ENCODE measurements around the gene RAB11FIP4. TPM values are rescaled to one million over a fixed set of nuclear protein-coding genes. Genes with fewer than 3 reads are reported as not detected.

The RAB11FIP4 gene
- polyA plus RNA-seq, 4 donors = 14.1 to 17.2 (median 16.1) TPM

- DNase-seq (ENCODE audit: low read depth in 4 of 4, low spot score in 2 of 4) = no peak
These were observed 5.8 kb upstream of the RAB11FIP4 start for GRCh38 chr17:31385428-31386285.

DNA sequence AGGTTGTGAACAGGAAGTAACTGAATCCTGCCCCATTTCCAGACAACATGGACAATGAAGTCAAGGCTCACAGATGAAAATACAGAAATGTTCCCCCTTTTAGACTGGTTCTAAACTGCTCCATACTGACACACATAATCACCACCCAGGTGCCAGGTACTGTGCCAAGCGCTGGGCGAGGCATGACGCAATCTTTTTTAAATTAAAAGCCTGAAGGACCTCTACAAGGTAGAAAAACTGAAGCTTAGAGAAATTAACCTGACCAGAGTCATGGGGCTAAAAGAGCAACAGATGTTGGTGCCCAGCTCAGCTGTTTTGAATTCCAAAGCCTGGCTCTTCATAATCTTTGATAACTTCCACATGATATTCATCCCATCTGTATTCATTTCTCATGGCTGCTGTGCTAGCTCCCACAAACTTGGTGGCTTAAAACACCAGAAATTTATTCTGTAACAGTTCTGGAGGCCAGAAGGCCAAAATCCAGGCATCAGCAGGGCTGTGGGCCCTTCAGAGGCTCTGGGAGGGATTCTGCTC is 4.9 kb upstream of the RAB11FIP4 start:
- DNase-seq (ENCODE audit: low read depth in 4 of 4, low spot score in 2 of 4) = no peak

DNA sequence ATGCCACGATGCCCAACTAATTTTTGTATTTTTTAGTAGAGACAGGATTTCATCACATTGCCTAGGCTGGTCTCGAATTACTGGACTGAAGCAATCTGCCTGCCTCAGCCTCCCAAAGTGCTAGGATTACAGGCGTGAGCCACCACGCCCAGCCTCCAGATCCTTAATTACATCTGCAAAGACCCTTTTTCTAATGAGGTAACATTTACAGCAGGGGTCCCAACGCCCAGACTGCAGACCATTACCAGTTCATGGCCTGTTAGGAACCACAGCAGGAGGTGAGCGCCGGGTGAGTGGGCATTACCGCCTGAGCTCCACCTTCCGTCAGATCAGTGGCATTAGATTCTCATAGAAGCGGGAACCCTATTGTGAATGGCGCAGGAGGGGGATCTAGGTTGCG is 4.0 kb upstream of the RAB11FIP4 start:
- no peak for DNase-seq (ENCODE audit: low read depth in 4 of 4, low spot score in 2 of 4)

DNA sequence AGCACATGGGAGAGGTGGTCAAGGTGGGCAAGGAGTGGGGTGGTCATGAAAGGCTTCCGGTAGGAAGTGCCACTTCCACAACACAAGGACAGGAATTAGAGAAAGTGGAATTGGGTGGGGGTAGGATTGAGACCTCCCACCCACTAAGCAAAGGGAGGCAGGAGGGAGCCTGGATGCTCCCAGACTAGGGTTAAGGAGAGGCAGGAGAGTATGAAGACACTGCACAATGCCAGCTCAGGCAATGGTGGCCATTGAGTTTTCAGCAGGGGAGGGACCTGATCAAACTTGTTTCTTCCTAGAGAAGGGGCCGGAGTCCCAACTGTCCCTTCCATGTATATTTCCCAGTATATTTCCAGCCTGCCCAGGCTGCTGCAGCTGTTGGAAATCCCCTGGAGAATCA is 3.1 kb upstream of the RAB11FIP4 start:
- no peak for DNase-seq (ENCODE audit: low read depth in 4 of 4, low spot score in 2 of 4)

GRCh38 chr17:31388770-31389656 is 2.5 kb upstream of the RAB11FIP4 start:
- DNase-seq (ENCODE audit: low read depth in 4 of 4, low spot score in 2 of 4) = peak in 1 of 4 donors; percentile 8

- DNase-seq (ENCODE audit: low read depth in 4 of 4, low spot score in 2 of 4) = no peak
These were observed 1.7 kb upstream of the RAB11FIP4 start for GRCh38 chr17:31389657-31390381.

DNA sequence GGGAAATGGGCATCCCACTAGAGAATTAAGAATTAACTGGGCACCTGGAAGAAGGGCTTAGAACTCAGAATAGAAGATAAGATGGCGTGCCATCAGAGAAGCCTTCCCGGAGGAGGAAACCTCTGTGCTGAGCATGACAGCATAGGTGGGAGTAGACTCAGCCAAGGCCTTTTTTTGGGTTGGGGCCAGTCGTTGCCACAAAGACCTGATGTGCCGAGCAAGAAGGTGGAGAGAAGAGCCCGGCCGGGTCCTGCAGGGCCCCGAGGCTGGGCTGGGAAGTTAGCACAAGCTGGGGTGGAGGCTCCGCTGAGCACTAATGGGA is 1.1 kb upstream of the RAB11FIP4 start:
- no peak for DNase-seq (ENCODE audit: low read depth in 4 of 4, low spot score in 2 of 4)

- no peak for DNase-seq (ENCODE audit: low read depth in 4 of 4, low spot score in 2 of 4)
These were observed 553 bp upstream of the RAB11FIP4 start for GRCh38 chr17:31390748-31391495.

GRCh38 chr17:31392002-31392855 is 754 bp downstream of the RAB11FIP4 start:
- no peak for DNase-seq (ENCODE audit: low read depth in 4 of 4, low spot score in 2 of 4)

DNA sequence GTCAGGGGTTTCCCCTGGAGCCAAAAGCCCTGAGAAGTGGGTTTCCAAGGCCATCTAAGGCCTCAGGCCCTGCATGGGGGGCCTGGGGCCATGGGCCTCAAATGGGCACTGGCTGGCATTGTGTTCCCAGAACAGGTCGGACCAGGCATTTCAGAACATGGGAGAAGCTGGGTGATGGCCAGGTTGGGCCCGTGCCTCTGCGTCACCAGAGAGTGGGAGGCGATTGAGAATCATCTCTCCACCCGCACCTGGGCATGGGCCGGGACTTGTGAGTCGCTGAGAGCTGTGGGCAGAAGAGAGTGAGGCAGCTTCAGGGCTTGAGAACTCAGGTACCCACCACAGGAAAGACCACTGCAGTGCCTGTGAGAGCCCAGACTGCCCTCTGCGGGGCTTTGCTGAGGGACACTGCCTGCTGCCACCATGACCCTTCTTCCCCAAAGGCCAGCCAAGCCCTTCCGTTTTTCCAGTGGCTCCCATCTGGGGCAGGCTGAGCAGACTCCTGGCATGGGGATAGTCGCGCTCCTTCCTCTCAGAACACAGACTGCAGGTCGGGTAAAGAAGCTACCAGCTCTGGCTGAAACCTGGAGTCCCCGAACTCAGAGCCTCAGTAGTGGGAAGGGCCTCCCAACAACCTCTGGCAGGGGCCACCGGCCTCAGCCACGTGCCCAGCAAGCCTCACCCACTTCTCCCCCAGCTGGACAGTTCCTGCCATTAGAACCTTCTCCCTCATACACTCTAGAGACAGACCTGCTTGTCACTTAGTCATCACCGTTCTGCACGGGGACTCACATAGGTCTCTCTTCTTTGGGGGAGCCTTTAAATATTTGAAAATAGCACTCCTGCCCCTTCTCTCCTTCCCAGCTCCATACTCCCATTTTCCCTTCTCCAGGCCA is 1.6 kb downstream of the RAB11FIP4 start:
- no peak for DNase-seq (ENCODE audit: low read depth in 4 of 4, low spot score in 2 of 4)

GRCh38 chr17:31393749-31394146 is 2.3 kb downstream of the RAB11FIP4 start:
- DNase-seq (ENCODE audit: low read depth in 4 of 4, low spot score in 2 of 4) = no peak

DNA sequence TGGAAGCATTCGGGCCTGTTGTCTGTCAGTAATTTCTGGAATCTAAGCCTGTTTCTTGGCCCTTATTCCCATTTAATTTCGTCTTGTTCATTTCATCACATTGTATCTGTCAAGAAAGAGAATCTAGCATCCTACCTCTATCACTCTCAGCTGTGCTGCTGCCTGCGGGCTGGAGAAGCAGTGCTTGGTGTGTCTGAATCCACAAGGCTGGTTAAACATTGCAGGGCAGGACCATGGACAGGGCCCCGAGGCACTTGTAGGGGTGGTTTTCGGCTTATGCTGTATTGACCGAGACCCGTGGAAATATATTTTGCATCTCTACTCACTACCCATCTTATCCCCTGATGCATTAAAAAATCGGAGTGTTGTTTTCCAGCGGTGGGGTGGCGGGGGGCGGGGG is 3.1 kb downstream of the RAB11FIP4 start:
- peak; percentile 43 to 84 (median 60) for DNase-seq (ENCODE audit: low read depth in 4 of 4, low spot score in 2 of 4)

DNA sequence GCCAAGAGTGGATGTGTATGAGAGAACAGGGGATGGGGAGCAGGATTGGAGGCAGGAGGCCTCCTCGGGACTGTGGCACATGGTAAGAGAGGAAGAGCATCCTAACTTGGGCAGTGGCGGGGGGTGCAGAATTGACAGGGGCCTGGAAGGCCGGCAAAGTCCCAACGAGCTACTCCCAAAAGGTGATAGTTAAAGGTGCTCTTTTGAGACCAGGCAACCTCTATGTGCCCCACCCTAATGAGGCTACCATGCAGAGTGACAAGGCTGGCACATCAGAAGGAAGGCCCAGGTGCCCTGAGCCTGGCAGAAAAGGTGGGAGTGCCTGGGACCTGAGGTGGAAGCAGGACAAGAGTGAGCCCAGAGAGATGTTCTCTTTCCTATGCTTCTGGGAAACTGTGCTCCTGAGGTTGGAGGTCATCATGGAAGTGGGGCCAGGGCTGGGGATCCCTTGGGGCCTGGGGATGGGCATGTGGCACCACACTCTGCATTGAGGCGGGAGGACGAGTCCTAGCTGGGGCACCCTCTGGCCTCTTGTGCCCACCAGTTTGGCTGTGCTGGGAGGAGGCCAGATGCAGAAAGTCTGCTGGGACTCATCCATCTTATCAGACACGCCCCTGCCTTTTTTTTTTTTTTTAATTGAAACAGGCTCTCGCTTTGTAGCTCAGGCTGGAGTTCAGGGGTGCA is 5.9 kb downstream of the RAB11FIP4 start:
- DNase-seq (ENCODE audit: low read depth in 4 of 4, low spot score in 2 of 4) = no peak

DNA sequence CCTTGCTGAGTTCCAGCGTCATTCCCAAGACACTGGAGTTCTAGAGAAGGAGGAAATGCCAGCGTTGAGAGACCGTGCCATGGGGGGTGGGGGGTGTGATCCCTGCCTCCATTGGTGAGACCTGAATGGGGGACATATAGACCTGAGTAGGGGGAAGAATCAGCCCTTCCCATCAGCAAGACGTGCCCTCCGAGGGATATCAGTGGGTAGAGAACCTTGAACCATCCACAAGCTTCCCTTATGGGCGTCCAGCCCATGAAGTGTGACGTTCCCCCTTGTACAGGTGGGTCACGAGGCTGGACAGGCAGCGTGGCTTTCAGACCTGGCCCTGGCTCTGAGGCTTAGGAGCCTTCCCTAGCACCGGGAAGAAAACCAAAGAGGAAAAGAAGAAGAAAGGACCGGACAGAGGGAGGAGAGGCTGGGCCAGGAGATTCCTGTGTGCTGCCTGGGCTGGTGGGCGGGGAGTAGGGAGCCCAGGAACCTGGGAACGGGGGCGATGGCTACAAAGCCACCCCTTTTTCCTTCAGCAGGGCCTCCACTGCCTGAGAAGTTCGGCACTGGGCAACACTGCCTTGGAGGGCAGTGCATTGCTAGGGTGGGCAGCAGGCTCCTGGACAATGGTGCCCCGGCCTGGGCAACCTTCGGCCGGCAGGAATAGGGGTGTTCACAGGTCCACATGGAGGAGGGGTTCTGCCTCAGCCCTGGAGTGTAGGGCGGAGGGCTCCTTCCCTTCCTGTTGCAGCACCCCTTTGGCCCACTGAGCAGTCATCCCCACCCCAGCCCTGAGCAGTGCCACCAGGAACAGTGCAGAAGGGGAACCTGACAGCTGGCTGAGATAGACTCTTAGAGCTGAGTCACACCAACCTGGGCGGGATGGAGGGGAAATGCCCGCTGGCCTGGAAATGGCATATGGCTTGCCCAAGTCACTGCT is 7.2 kb downstream of the RAB11FIP4 start:
- DNase-seq (ENCODE audit: low read depth in 4 of 4, low spot score in 2 of 4) = no peak

- DNase-seq (ENCODE audit: low read depth in 4 of 4, low spot score in 2 of 4) = no peak
These were observed 9.0 kb downstream of the RAB11FIP4 start for GRCh38 chr17:31400481-31400950.

All from left renal cortex interstitium (tissue), 4 donors.